Memory B cell (primary cell): ENCODE measurements around the gene MANEAL.

ENCODE experiments used
- ATAC-seq: fragments of 150-1000 bp; cut with Tn5 transposase; 2 replicates; pipeline ENCODE4 v1.10.0; 2021; ENCODE audit warnings: low read depth, mild to moderate bottlenecking, moderate library complexity
- DNase-seq, 2 donors: peaks; one replicate each; pipeline ENCODE4 v3.0.0; 2022; ENCODE audit warnings: low spot score in 2 of 2
- H3K27ac Mint-ChIP-seq: one replicate; pipeline ENCODE4 v1.8.0; 2022; ENCODE audit warnings: mild to moderate bottlenecking, moderate library complexity, mixed read lengths
- H3K27me3 Mint-ChIP-seq: one replicate; pipeline ENCODE4 v1.8.0; 2022; ENCODE audit warnings: mixed read lengths
- H3K36me3 Mint-ChIP-seq: one replicate; pipeline ENCODE4 v1.8.0; 2022; ENCODE audit warnings: mild to moderate bottlenecking, mixed read lengths
- H3K4me1 Mint-ChIP-seq: one replicate; pipeline ENCODE4 v1.8.0; 2022; ENCODE audit warnings: mixed read lengths
- H3K4me3 Mint-ChIP-seq: one replicate; pipeline ENCODE4 v1.8.0; 2022; ENCODE audit warnings: mild to moderate bottlenecking, moderate library complexity, mixed read lengths
- H3K9me3 Mint-ChIP-seq: one replicate; pipeline ENCODE4 v1.8.0; 2022; ENCODE audit warnings: mixed read lengths

MANEAL gene

GRCh38 chr1:37807220-37807554 lies 13.5 kb downstream of the MANEAL start:
- ATAC-seq (no peak), DNase-seq (no peak)
- H3K4me1 Mint-ChIP-seq, result peaks cover 28% of the 10 kb centered on the region
- no peaks in the 10 kb centered on the region for H3K27me3 Mint-ChIP-seq
- peak overlapping the region; percentile 93 for H3K27ac Mint-ChIP-seq
- no peaks in the 10 kb centered on the region for H3K9me3 Mint-ChIP-seq
- peaks cover 18% of the 10 kb centered on the region for H3K36me3 Mint-ChIP-seq
- H3K4me3 Mint-ChIP-seq, result peak overlapping the region; percentile 85

- peaks cover 28% of the 10 kb centered on the region for H3K4me1 Mint-ChIP-seq
These were observed 14.1 kb downstream of the MANEAL start, which contains the start of the genes C1orf122 and YRDC for GRCh38 chr1:37807555-37808368. TSS of gene C1orf122 (plus strand) at chr1:37807790. CDS start at chr1:37808405, 615 bp downstream. TSS of gene YRDC (minus strand) at chr1:37808208. CDS start at chr1:37808180, 28 bp downstream.

GRCh38 chr1:37808369-37809319 lies 15.0 kb downstream of the MANEAL start:
- Mint-ChIP-seq H3K27ac (peak overlapping the region; percentile 93), H3K27me3 (no peaks in the 10 kb centered on the region), H3K36me3 (peaks cover 11% of the 10 kb centered on the region), H3K4me1 (peaks cover 28% of the 10 kb centered on the region), H3K9me3 (no peaks in the 10 kb centered on the region), H3K4me3 (peak overlapping the region; percentile 88)
- DNase-seq (no peak), ATAC-seq (peak; percentile 22)

More at GRCh38 chr1:37807555-37808368, 14.1 kb downstream of the MANEAL start, which contains the start of the genes C1orf122 and YRDC:
- peak; percentile 85 to 88 for DNase-seq
- Mint-ChIP-seq H3K36me3 (peaks cover 13% of the 10 kb centered on the region), H3K27ac (peak within 1 kb of the TSS; percentile 93), H3K27me3 (no peaks in the 10 kb centered on the region), H3K4me3 (peak within 1 kb of the TSS; percentile 88), H3K9me3 (no peaks in the 10 kb centered on the region)
- ATAC-seq, result peak; percentile 91

- Mint-ChIP-seq H3K27ac (no peak overlapping the region), H3K27me3 (no peaks in the 10 kb centered on the region), H3K4me3 (no peak overlapping the region), H3K36me3 (peaks cover 5% of the 10 kb centered on the region), H3K4me1 (peaks cover 24% of the 10 kb centered on the region), H3K9me3 (no peaks in the 10 kb centered on the region)
- ATAC-seq (no peak), DNase-seq (no peak)
These were observed 16.3 kb downstream of the MANEAL start for GRCh38 chr1:37809942-37810341.

- peak overlapping the region; percentile 29 for H3K27ac Mint-ChIP-seq
- H3K9me3 Mint-ChIP-seq, result no peaks in the 10 kb centered on the region
- no peaks in the 10 kb centered on the region for H3K27me3 Mint-ChIP-seq
- ATAC-seq (peak; percentile 47), DNase-seq (peak; percentile 52 to 60)
- no peak overlapping the region for H3K4me3 Mint-ChIP-seq
- peaks cover 11% of the 10 kb centered on the region for H3K36me3 Mint-ChIP-seq
- peaks cover 24% of the 10 kb centered on the region for H3K4me1 Mint-ChIP-seq
These were observed 17.5 kb downstream of the MANEAL start for GRCh38 chr1:37811027-37811655.

GRCh38 chr1:37813529-37814145 lies 20.0 kb downstream of the MANEAL start:
- DNase-seq (no peak), ATAC-seq (no peak)
- H3K27me3 Mint-ChIP-seq, result no peaks in the 10 kb centered on the region
- H3K4me3 Mint-ChIP-seq, result no peak overlapping the region
- H3K36me3 Mint-ChIP-seq, result peaks cover 14% of the 10 kb centered on the region
- no peaks in the 10 kb centered on the region for H3K9me3 Mint-ChIP-seq
- no peak overlapping the region for H3K27ac Mint-ChIP-seq
- peaks cover 22% of the 10 kb centered on the region for H3K4me1 Mint-ChIP-seq

- Mint-ChIP-seq H3K9me3 (no peaks in the 10 kb centered on the region), H3K27ac (no peak overlapping the region), H3K27me3 (no peaks in the 10 kb centered on the region), H3K36me3 (peaks cover 15% of the 10 kb centered on the region), H3K4me1 (peaks cover 17% of the 10 kb centered on the region), H3K4me3 (no peak overlapping the region)
- DNase-seq (no peak), ATAC-seq (no peak)
These were observed 20.6 kb downstream of the MANEAL start for GRCh38 chr1:37814252-37814651.

- H3K36me3 Mint-ChIP-seq, result peaks cover 28% of the 10 kb centered on the region
- DNase-seq (no peak), ATAC-seq (no peak)
These were observed 23.8 kb downstream of the MANEAL start for GRCh38 chr1:37817481-37817880.

GRCh38 chr1:37821481-37821880 lies 27.8 kb downstream of the MANEAL start:
- Mint-ChIP-seq H3K36me3 (peaks cover 27% of the 10 kb centered on the region), H3K4me3 (no peak overlapping the region)
- ATAC-seq, result no peak

More at GRCh38 chr1:37817481-37817880, 23.8 kb downstream of the MANEAL start:
- Mint-ChIP-seq H3K27ac (peak overlapping the region; percentile 8), H3K27me3 (no peaks in the 10 kb centered on the region), H3K4me1 (peaks cover 9% of the 10 kb centered on the region), H3K4me3 (no peak overlapping the region), H3K9me3 (no peaks in the 10 kb centered on the region)

GRCh38 chr1:37822906-37823815 lies 29.5 kb downstream of the MANEAL start:
- H3K9me3 Mint-ChIP-seq, result no peaks in the 10 kb centered on the region
- H3K4me1 Mint-ChIP-seq, result peaks cover 6% of the 10 kb centered on the region
- no peak overlapping the region for H3K27ac Mint-ChIP-seq
- DNase-seq, result no peak
- no peak for ATAC-seq
- no peaks in the 10 kb centered on the region for H3K27me3 Mint-ChIP-seq
- no peak overlapping the region for H3K4me3 Mint-ChIP-seq
- H3K36me3 Mint-ChIP-seq, result peaks cover 28% of the 10 kb centered on the region

More at GRCh38 chr1:37821481-37821880, 27.8 kb downstream of the MANEAL start:
- no peak for DNase-seq
- no peaks in the 10 kb centered on the region for H3K9me3 Mint-ChIP-seq
- H3K27me3 Mint-ChIP-seq, result no peaks in the 10 kb centered on the region
- H3K4me1 Mint-ChIP-seq, result peaks cover 6% of the 10 kb centered on the region
- no peak overlapping the region for H3K27ac Mint-ChIP-seq

GRCh38 chr1:37824001-37824400 lies 30.4 kb downstream of the MANEAL start:
- DNase-seq (no peak), ATAC-seq (no peak)
- Mint-ChIP-seq H3K4me1 (peaks cover 6% of the 10 kb centered on the region), H3K36me3 (peaks cover 25% of the 10 kb centered on the region), H3K4me3 (no peak overlapping the region), H3K9me3 (no peaks in the 10 kb centered on the region), H3K27ac (no peak overlapping the region), H3K27me3 (no peaks in the 10 kb centered on the region)

- H3K27ac Mint-ChIP-seq, result peak overlapping the region; percentile 45
- no peak for DNase-seq
- no peak for ATAC-seq
- no peaks in the 10 kb centered on the region for H3K9me3 Mint-ChIP-seq
- H3K4me1 Mint-ChIP-seq, result peaks cover 2% of the 10 kb centered on the region
- H3K36me3 Mint-ChIP-seq, result peaks cover 22% of the 10 kb centered on the region
- no peaks in the 10 kb centered on the region for H3K27me3 Mint-ChIP-seq
- H3K4me3 Mint-ChIP-seq, result no peak overlapping the region
These were observed 31.9 kb downstream of the MANEAL start for GRCh38 chr1:37825506-37825905.
